Activated T-helper 17 cell treated with anti-CD3 and anti-CD28 coated beads, Interleukin-2, amount 50 U/mL, for 72 hours (primary cell): ENCODE results near the gene SPATS2. TPM values are rescaled to one million over a fixed set of nuclear protein-coding genes. Genes with fewer than 3 reads are reported as not detected.

Experiments
- ATAC-seq: fragments of 150-1000 bp; cut with Tn5 transposase; replicated peaks from 2 replicates; pipeline ENCODE4 v1.10.0; 2021; ENCODE audit warnings: mild to moderate bottlenecking, moderate library complexity
- H3K27ac Mint-ChIP-seq: one replicate; pipeline ENCODE4 v1.8.0; 2022; ENCODE audit warnings: mixed read lengths
- H3K27me3 Mint-ChIP-seq: one replicate; pipeline ENCODE4 v1.8.0; 2022; ENCODE audit warnings: mixed read lengths
- H3K36me3 Mint-ChIP-seq: one replicate; pipeline ENCODE4 v1.8.0; 2022; ENCODE audit warnings: low read depth, mild to moderate bottlenecking, mixed read lengths
- H3K4me1 Mint-ChIP-seq: one replicate; pipeline ENCODE4 v1.8.0; 2022; ENCODE audit warnings: mixed read lengths
- H3K4me3 Mint-ChIP-seq: one replicate; pipeline ENCODE4 v1.8.0; 2022; ENCODE audit warnings: mild to moderate bottlenecking, mixed read lengths
- H3K9me3 Mint-ChIP-seq: one replicate; pipeline ENCODE4 v1.8.0; 2022; ENCODE audit warnings: mixed read lengths
- total RNA-seq, 2 donors: library from RNA; stranded (reverse); gene quantifications; one replicate each; pipeline ENCODE4 v1.2.3, GENCODE V29; 2022

SPATS2 gene
- total RNA-seq, 2 donors from 2014 or later = 15.3 to 16.9 TPM

- H3K27me3 Mint-ChIP-seq = peaks cover 48% of the 10 kb centered on the region
- H3K36me3 Mint-ChIP-seq = no peaks in the 10 kb centered on the region
- peaks cover 17% of the 10 kb centered on the region for H3K4me1 Mint-ChIP-seq
- no peaks in the 10 kb centered on the region for H3K9me3 Mint-ChIP-seq
- peak; percentile 72 for ATAC-seq
- peak overlapping the region; percentile 28 for H3K27ac Mint-ChIP-seq
- peak overlapping the region; percentile 65 for H3K4me3 Mint-ChIP-seq
Observed at GRCh38 chr12:49342066-49342913, 25.0 kb upstream of the SPATS2 start.

GRCh38 chr12:49342914-49343731, 24.1 kb upstream of the SPATS2 start:
- H3K4me3 Mint-ChIP-seq = peak overlapping the region; percentile 65
- H3K27me3 Mint-ChIP-seq = peaks cover 43% of the 10 kb centered on the region
- no peaks in the 10 kb centered on the region for H3K9me3 Mint-ChIP-seq
- peaks cover 14% of the 10 kb centered on the region for H3K4me1 Mint-ChIP-seq
- H3K36me3 Mint-ChIP-seq = no peaks in the 10 kb centered on the region
- H3K27ac Mint-ChIP-seq = peak overlapping the region; percentile 28
- peak; percentile 84 for ATAC-seq

- H3K27ac Mint-ChIP-seq = no peak overlapping the region
- H3K36me3 Mint-ChIP-seq = no peaks in the 10 kb centered on the region
- H3K9me3 Mint-ChIP-seq = no peaks in the 10 kb centered on the region
- H3K4me3 Mint-ChIP-seq = no peak overlapping the region
- peaks cover 44% of the 10 kb centered on the region for H3K27me3 Mint-ChIP-seq
- ATAC-seq = no peak
- H3K4me1 Mint-ChIP-seq = peaks cover 14% of the 10 kb centered on the region
Observed at GRCh38 chr12:49344486-49345050, 22.7 kb upstream of the SPATS2 start.

- Mint-ChIP-seq H3K4me1 (peaks cover 14% of the 10 kb centered on the region), H3K27ac (no peak overlapping the region), H3K27me3 (peaks cover 44% of the 10 kb centered on the region), H3K4me3 (peak overlapping the region; percentile 74), H3K36me3 (no peaks in the 10 kb centered on the region), H3K9me3 (no peaks in the 10 kb centered on the region)
- no peak for ATAC-seq
Observed at GRCh38 chr12:49345051-49345824, 22.0 kb upstream of the SPATS2 start.

- Mint-ChIP-seq H3K36me3 (no peaks in the 10 kb centered on the region), H3K27ac (no peak overlapping the region), H3K27me3 (peaks cover 42% of the 10 kb centered on the region), H3K9me3 (no peaks in the 10 kb centered on the region), H3K4me1 (peaks cover 14% of the 10 kb centered on the region), H3K4me3 (peak overlapping the region; percentile 74)
- no peak for ATAC-seq
Observed at GRCh38 chr12:49345825-49346658, 21.2 kb upstream of the SPATS2 start.

- Mint-ChIP-seq H3K9me3 (no peaks in the 10 kb centered on the region), H3K27me3 (peaks cover 43% of the 10 kb centered on the region), H3K27ac (no peak within 1 kb of the TSS), H3K4me3 (peak within 1 kb of the TSS; percentile 74), H3K36me3 (no peaks in the 10 kb centered on the region), H3K4me1 (peaks cover 14% of the 10 kb centered on the region)
- no peak for ATAC-seq
Observed at GRCh38 chr12:49346659-49347310, 20.5 kb upstream of the SPATS2 start, which contains the start of gene DNAJC22. TSS of gene DNAJC22 (plus strand) at chr12:49346888. CDS start at chr12:49348873, 1,985 bp downstream.

- peak overlapping the region; percentile 74 for H3K4me3 Mint-ChIP-seq
- H3K27ac Mint-ChIP-seq = no peak overlapping the region
- H3K27me3 Mint-ChIP-seq = peaks cover 45% of the 10 kb centered on the region
- ATAC-seq = peak; percentile 61
- H3K4me1 Mint-ChIP-seq = peaks cover 14% of the 10 kb centered on the region
- no peaks in the 10 kb centered on the region for H3K36me3 Mint-ChIP-seq
- H3K9me3 Mint-ChIP-seq = no peaks in the 10 kb centered on the region
Observed at GRCh38 chr12:49347311-49348193, 19.7 kb upstream of the SPATS2 start.

GRCh38 chr12:49348781-49349180, 18.5 kb upstream of the SPATS2 start:
- Mint-ChIP-seq H3K36me3 (no peaks in the 10 kb centered on the region), H3K9me3 (no peaks in the 10 kb centered on the region), H3K27me3 (peaks cover 47% of the 10 kb centered on the region), H3K4me1 (peaks cover 8% of the 10 kb centered on the region), H3K27ac (no peak overlapping the region), H3K4me3 (no peak overlapping the region)
- ATAC-seq = no peak

- ATAC-seq = no peak
- Mint-ChIP-seq H3K4me1 (peaks cover 8% of the 10 kb centered on the region), H3K4me3 (no peak overlapping the region), H3K27me3 (peaks cover 47% of the 10 kb centered on the region), H3K27ac (no peak overlapping the region), H3K36me3 (no peaks in the 10 kb centered on the region), H3K9me3 (no peaks in the 10 kb centered on the region)
Observed at GRCh38 chr12:49349266-49349665, 18.0 kb upstream of the SPATS2 start.

GRCh38 chr12:49352351-49352750, 14.9 kb upstream of the SPATS2 start:
- Mint-ChIP-seq H3K27me3 (peaks cover 37% of the 10 kb centered on the region), H3K4me3 (no peak overlapping the region), H3K4me1 (peaks cover under 1% of the 10 kb centered on the region), H3K9me3 (no peaks in the 10 kb centered on the region), H3K36me3 (no peaks in the 10 kb centered on the region), H3K27ac (no peak overlapping the region)
- no peak for ATAC-seq

GRCh38 chr12:49355913-49356312, 11.3 kb upstream of the SPATS2 start:
- Mint-ChIP-seq H3K4me1 (no peaks in the 10 kb centered on the region), H3K27me3 (peaks cover 31% of the 10 kb centered on the region), H3K9me3 (no peaks in the 10 kb centered on the region), H3K27ac (no peak overlapping the region), H3K36me3 (no peaks in the 10 kb centered on the region), H3K4me3 (no peak overlapping the region)
- ATAC-seq = no peak

- peaks cover 29% of the 10 kb centered on the region for H3K27me3 Mint-ChIP-seq
Observed at GRCh38 chr12:49357103-49357678, 10.1 kb upstream of the SPATS2 start.

More at GRCh38 chr12:49357103-49357678, 10.1 kb upstream of the SPATS2 start:
- ATAC-seq = no peak
- Mint-ChIP-seq H3K27ac (no peak overlapping the region), H3K4me1 (no peaks in the 10 kb centered on the region), H3K4me3 (no peak overlapping the region), H3K9me3 (no peaks in the 10 kb centered on the region), H3K36me3 (no peaks in the 10 kb centered on the region)
